Memory B cell (primary cell): ENCODE measurements around the gene ADRB1.

Experiments
- ATAC-seq: fragments of 150-1000 bp; cut with Tn5 transposase; 2 replicates; pipeline ENCODE4 v1.10.0; 2021; ENCODE audit warnings: low read depth, mild to moderate bottlenecking, moderate library complexity
- DNase-seq, 2 donors: peaks; one replicate each; pipeline ENCODE4 v3.0.0; 2022; ENCODE audit warnings: low spot score in 2 of 2
- H3K27ac Mint-ChIP-seq: one replicate; pipeline ENCODE4 v1.8.0; 2022; ENCODE audit warnings: mild to moderate bottlenecking, moderate library complexity, mixed read lengths
- H3K27me3 Mint-ChIP-seq: one replicate; pipeline ENCODE4 v1.8.0; 2022; ENCODE audit warnings: mixed read lengths
- H3K36me3 Mint-ChIP-seq: one replicate; pipeline ENCODE4 v1.8.0; 2022; ENCODE audit warnings: mild to moderate bottlenecking, mixed read lengths
- H3K4me1 Mint-ChIP-seq: one replicate; pipeline ENCODE4 v1.8.0; 2022; ENCODE audit warnings: mixed read lengths
- H3K4me3 Mint-ChIP-seq: one replicate; pipeline ENCODE4 v1.8.0; 2022; ENCODE audit warnings: mild to moderate bottlenecking, moderate library complexity, mixed read lengths
- H3K9me3 Mint-ChIP-seq: one replicate; pipeline ENCODE4 v1.8.0; 2022; ENCODE audit warnings: mixed read lengths

ADRB1 gene

GRCh38 chr10:114021154-114021553, 22.5 kb upstream of the ADRB1 start:
- no peaks in the 10 kb centered on the region for H3K36me3 Mint-ChIP-seq

GRCh38 chr10:114021717-114022680, 21.7 kb upstream of the ADRB1 start:
- Mint-ChIP-seq H3K4me1 (peaks cover 30% of the 10 kb centered on the region), H3K27me3 (no peaks in the 10 kb centered on the region), H3K9me3 (no peaks in the 10 kb centered on the region)

More at GRCh38 chr10:114021154-114021553, 22.5 kb upstream of the ADRB1 start:
- no peak overlapping the region for H3K27ac Mint-ChIP-seq
- no peaks in the 10 kb centered on the region for H3K9me3 Mint-ChIP-seq
- no peak overlapping the region for H3K4me3 Mint-ChIP-seq
- H3K27me3 Mint-ChIP-seq: no peaks in the 10 kb centered on the region
- H3K4me1 Mint-ChIP-seq: peaks cover 24% of the 10 kb centered on the region
- no peak for ATAC-seq
- no peak for DNase-seq

GRCh38 chr10:114022766-114023597, 20.7 kb upstream of the ADRB1 start:
- Mint-ChIP-seq H3K4me1 (peaks cover 30% of the 10 kb centered on the region), H3K9me3 (no peaks in the 10 kb centered on the region), H3K4me3 (no peak overlapping the region), H3K27ac (no peak overlapping the region), H3K36me3 (no peaks in the 10 kb centered on the region), H3K27me3 (no peaks in the 10 kb centered on the region)
- ATAC-seq (no peak), DNase-seq (no peak)

More at GRCh38 chr10:114021717-114022680, 21.7 kb upstream of the ADRB1 start:
- DNase-seq (no peak), ATAC-seq (no peak)
- H3K36me3 Mint-ChIP-seq: no peaks in the 10 kb centered on the region
- H3K4me3 Mint-ChIP-seq: no peak overlapping the region
- no peak overlapping the region for H3K27ac Mint-ChIP-seq

GRCh38 chr10:114024876-114025610, 18.6 kb upstream of the ADRB1 start:
- H3K4me3 Mint-ChIP-seq: peak overlapping the region; percentile 76
- peak; percentile 97 for ATAC-seq
- DNase-seq: peak; percentile 18 to 53
- H3K9me3 Mint-ChIP-seq: no peaks in the 10 kb centered on the region
- H3K27me3 Mint-ChIP-seq: peaks cover 1% of the 10 kb centered on the region
- H3K4me1 Mint-ChIP-seq: peaks cover 33% of the 10 kb centered on the region
- no peaks in the 10 kb centered on the region for H3K36me3 Mint-ChIP-seq
- H3K27ac Mint-ChIP-seq: peak overlapping the region; percentile 71

- H3K27me3 Mint-ChIP-seq: peaks cover 1% of the 10 kb centered on the region
- peaks cover 33% of the 10 kb centered on the region for H3K4me1 Mint-ChIP-seq
- H3K27ac Mint-ChIP-seq: peak overlapping the region; percentile 71
- no peaks in the 10 kb centered on the region for H3K9me3 Mint-ChIP-seq
- H3K36me3 Mint-ChIP-seq: no peaks in the 10 kb centered on the region
- peak overlapping the region; percentile 76 for H3K4me3 Mint-ChIP-seq
- ATAC-seq (peak; percentile 4), DNase-seq (no peak)
Measured at GRCh38 chr10:114025611-114026130, 18.0 kb upstream of the ADRB1 start.

- peaks cover 33% of the 10 kb centered on the region for H3K4me1 Mint-ChIP-seq
- H3K27ac Mint-ChIP-seq: peak overlapping the region; percentile 24
- no peak for ATAC-seq
- H3K36me3 Mint-ChIP-seq: no peaks in the 10 kb centered on the region
- no peak overlapping the region for H3K4me3 Mint-ChIP-seq
- no peaks in the 10 kb centered on the region for H3K9me3 Mint-ChIP-seq
- no peak for DNase-seq
- H3K27me3 Mint-ChIP-seq: peaks cover 1% of the 10 kb centered on the region
Measured at GRCh38 chr10:114026189-114027040, 17.3 kb upstream of the ADRB1 start.

- Mint-ChIP-seq H3K4me1 (peaks cover 33% of the 10 kb centered on the region), H3K27me3 (peaks cover 1% of the 10 kb centered on the region), H3K36me3 (no peaks in the 10 kb centered on the region), H3K4me3 (no peak overlapping the region), H3K9me3 (no peaks in the 10 kb centered on the region), H3K27ac (peak overlapping the region; percentile 24)
- ATAC-seq (no peak), DNase-seq (no peak)
Measured at GRCh38 chr10:114027041-114027394, 16.6 kb upstream of the ADRB1 start.

- no peak overlapping the region for H3K4me3 Mint-ChIP-seq
- H3K36me3 Mint-ChIP-seq: no peaks in the 10 kb centered on the region
- no peaks in the 10 kb centered on the region for H3K9me3 Mint-ChIP-seq
- H3K4me1 Mint-ChIP-seq: peaks cover 33% of the 10 kb centered on the region
- H3K27me3 Mint-ChIP-seq: peaks cover 1% of the 10 kb centered on the region
- DNase-seq: no peak
- ATAC-seq: no peak
- H3K27ac Mint-ChIP-seq: no peak overlapping the region
Measured at GRCh38 chr10:114027951-114028350, 15.7 kb upstream of the ADRB1 start.

- no peak overlapping the region for H3K4me3 Mint-ChIP-seq
- no peaks in the 10 kb centered on the region for H3K9me3 Mint-ChIP-seq
- peaks cover 1% of the 10 kb centered on the region for H3K27me3 Mint-ChIP-seq
- no peak overlapping the region for H3K27ac Mint-ChIP-seq
- DNase-seq: no peak
- no peaks in the 10 kb centered on the region for H3K36me3 Mint-ChIP-seq
- peaks cover 33% of the 10 kb centered on the region for H3K4me1 Mint-ChIP-seq
- ATAC-seq: no peak
Measured at GRCh38 chr10:114028425-114028824, 15.2 kb upstream of the ADRB1 start.

GRCh38 chr10:114029655-114030054, 14.0 kb upstream of the ADRB1 start:
- DNase-seq: no peak
- peaks cover 1% of the 10 kb centered on the region for H3K27me3 Mint-ChIP-seq
- peaks cover 25% of the 10 kb centered on the region for H3K4me1 Mint-ChIP-seq
- no peak overlapping the region for H3K4me3 Mint-ChIP-seq
- no peak for ATAC-seq
- no peaks in the 10 kb centered on the region for H3K9me3 Mint-ChIP-seq
- H3K27ac Mint-ChIP-seq: no peak overlapping the region
- H3K36me3 Mint-ChIP-seq: no peaks in the 10 kb centered on the region

- Mint-ChIP-seq H3K27me3 (peaks cover 1% of the 10 kb centered on the region), H3K9me3 (no peaks in the 10 kb centered on the region), H3K27ac (no peak overlapping the region), H3K36me3 (no peaks in the 10 kb centered on the region), H3K4me1 (peaks cover 23% of the 10 kb centered on the region), H3K4me3 (no peak overlapping the region)
- DNase-seq: no peak
- ATAC-seq: no peak
Measured at GRCh38 chr10:114030140-114030539, 13.5 kb upstream of the ADRB1 start.

GRCh38 chr10:114031073-114031972, 12.3 kb upstream of the ADRB1 start:
- peaks cover 1% of the 10 kb centered on the region for H3K27me3 Mint-ChIP-seq
- no peaks in the 10 kb centered on the region for H3K9me3 Mint-ChIP-seq
- ATAC-seq (no peak), DNase-seq (no peak)
- H3K36me3 Mint-ChIP-seq: no peaks in the 10 kb centered on the region
- peaks cover 17% of the 10 kb centered on the region for H3K4me1 Mint-ChIP-seq
- no peak overlapping the region for H3K27ac Mint-ChIP-seq
- H3K4me3 Mint-ChIP-seq: no peak overlapping the region
